IMR-90 (cell line): ENCODE results near the gene QRFP.

Experiments used
- BHLHE40 ChIP-seq: fragments of 150-350 bp; IDR thresholded peaks from 2 replicates; pipeline ENCODE4 v1.6.1; 2016; ENCODE audit warnings: mild to moderate bottlenecking, low read depth, low read length
- CEBPB ChIP-seq: IDR thresholded peaks from 2 replicates; pipeline ENCODE4 v1.6.1; 2012; ENCODE audit warnings: low read depth, low read length, improper control_type of control experiment
- CTCF ChIP-seq: conservative IDR thresholded peaks from 2 replicates; pipeline ENCODE4 v1.5.1; 2012; ENCODE audit warnings: mild to moderate bottlenecking, low read depth, low read length, improper control_type of control experiment
- FOS ChIP-seq: fragments of 150-350 bp; IDR thresholded peaks from 2 replicates; pipeline ENCODE4 v1.6.1; 2016; ENCODE audit warnings: low read depth, low read length
- MAFK ChIP-seq: IDR thresholded peaks from 2 replicates; pipeline ENCODE4 v1.6.1; 2012; ENCODE audit warnings: low read depth, low read length, improper control_type of control experiment
- MXI1 ChIP-seq: IDR thresholded peaks from 2 replicates; pipeline ENCODE4 v1.6.1; 2012; ENCODE audit warnings: low read depth, mild to moderate bottlenecking, low read length, moderate library complexity, borderline replicate concordance
- POLR2A ChIP-seq: IDR thresholded peaks from 2 replicates; pipeline ENCODE4 v1.6.1; 2012; ENCODE audit warnings: mild to moderate bottlenecking, low read depth, low read length
- RCOR1 ChIP-seq: IDR thresholded peaks from 2 replicates; pipeline ENCODE4 v1.6.1; 2012; ENCODE audit warnings: mild to moderate bottlenecking, low read length, improper control_type of control experiment; ENCODE audit not compliant: insufficient replicate concordance
- SMC3 ChIP-seq: fragments of 150-350 bp; IDR thresholded peaks from 2 replicates; pipeline ENCODE4 v1.6.1; 2016; ENCODE audit warnings: low read depth, mild to moderate bottlenecking, antibody characterized with exemption, low read length, moderate library complexity
- TF ChIP-seq, protein P1 (sequence below): fragments of 150-350 bp; IDR thresholded peaks from 2 replicates; pipeline ENCODE4 v1.6.1; 2017; ENCODE audit warnings: mild to moderate bottlenecking, antibody characterized with exemption, low read length, low read depth

DNA sequence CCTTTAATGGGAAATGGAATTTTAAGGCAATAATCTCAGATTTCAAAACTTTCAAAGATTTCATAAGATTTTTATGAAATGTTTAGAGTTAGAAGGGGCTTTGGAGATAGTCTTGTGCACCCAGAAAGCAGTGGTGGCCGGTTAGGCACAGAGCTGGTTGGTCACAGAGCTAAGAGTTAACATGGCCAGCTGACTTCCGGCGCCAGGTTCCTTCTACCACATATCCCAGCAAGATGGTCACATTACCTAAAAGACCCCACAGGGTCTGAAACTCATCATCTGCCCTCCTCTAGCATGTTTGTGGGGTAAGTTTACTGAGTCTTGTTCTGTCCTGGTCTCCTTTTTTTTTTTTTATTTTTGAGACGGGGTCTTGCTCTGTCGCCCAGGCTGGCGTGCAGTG is 19.3 kb downstream of the QRFP start:
- no peak for TF ChIP-seq CTCF
- TF ChIP-seq SMC3 = no peak
- TF ChIP-seq FOS = no peak
- TF ChIP-seq POLR2A = no peak
- TF ChIP-seq BHLHE40 = no peak
- TF ChIP-seq RCOR1 = no peak
- TF ChIP-seq MAFK = no peak
- TF ChIP-seq MXI1 = no peak
- TF ChIP-seq, protein P1, sequence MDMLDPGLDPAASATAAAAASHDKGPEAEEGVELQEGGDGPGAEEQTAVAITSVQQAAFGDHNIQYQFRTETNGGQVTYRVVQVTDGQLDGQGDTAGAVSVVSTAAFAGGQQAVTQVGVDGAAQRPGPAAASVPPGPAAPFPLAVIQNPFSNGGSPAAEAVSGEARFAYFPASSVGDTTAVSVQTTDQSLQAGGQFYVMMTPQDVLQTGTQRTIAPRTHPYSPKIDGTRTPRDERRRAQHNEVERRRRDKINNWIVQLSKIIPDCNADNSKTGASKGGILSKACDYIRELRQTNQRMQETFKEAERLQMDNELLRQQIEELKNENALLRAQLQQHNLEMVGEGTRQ = no peak
- no peak for TF ChIP-seq CEBPB
